HepG2 (cell line): ENCODE results near the gene HMCN2. TPM values are rescaled to one million over a fixed set of nuclear protein-coding genes. Genes with fewer than 3 reads are reported as not detected.
A peak's percentile ranks its signal among the peaks of the same experiment; 100 is the strongest.

Experiments used
- ATAC-seq: fragments of 200-7000 bp; cut with Tn5 transposase; 3 replicates; pipeline ENCODE4 v1.9.1; 2020; ENCODE audit warnings: mild to moderate bottlenecking, moderate library complexity
- BruUV-seq: library from RNA; stranded (reverse); fragments of 400-500 nt; replicated peaks from 2 replicates; lab custom pipeline; 2021; lab: Mats Ljungman, UMichigan
- CTCF ChIA-PET: fragments of 300-600 bp; formaldehyde crosslinking; extraction: SDS; loops from one replicate; lab custom pipeline; 2021; ENCODE audit warnings: low total read pairs, inconsistent platforms, low intra/inter-chr PET ratio; lab: Yijun Ruan, JAX
- POLR2A ChIA-PET: fragments of 350-600 bp; sonication (Branson Sonifier 250); formaldehyde crosslinking; loops from one replicate; lab custom pipeline; 2020; ENCODE audit warnings: antibody characterized with exemption, inconsistent platforms; lab: Yijun Ruan, JAX
- DNase-seq: peaks from one replicate; pipeline ENCODE4 v3.0.0-alpha.2; 2015; ENCODE audit warnings: low spot score
- FAIRE-seq: peaks from 3 replicates; lab custom pipeline; 2011; peaks lifted over from hg19 to GRCh38; lab: Jason Lieb, UNC
- H2AFZ ChIP-seq: one replicate; pipeline ENCODE4 v1.6.1; 2011; ENCODE audit warnings: low read length, inconsistent platforms
- H3K27ac ChIP-seq: fragments of 300-600 bp; 3 replicates; pipeline ENCODE4 v1.8.0; 2011; ENCODE audit warnings: mixed run types, mild to moderate bottlenecking, mixed read lengths, low read length, inconsistent platforms; ENCODE audit not compliant: insufficient read depth; ENCODE audit errors: extremely low read length
- H3K27me3 ChIP-seq, 2 experiments: fragments of 200-600 bp in 1 of 2; 2 replicates in 1 of 2; 3 replicates in 1 of 2; pipeline versions ENCODE4 v1.6.0 to v1.8.0; 2011; ENCODE audit warnings: low read length in 2 of 2, mild to moderate bottlenecking in 2 of 2, moderate library complexity in 2 of 2, inconsistent platforms in 1 of 2; ENCODE audit not compliant: insufficient read depth in 2 of 2, control insufficient read depth in 1 of 2
- H3K36me3 ChIP-seq, 2 experiments: fragments of 200-600 bp in 1 of 2; replicated peaks in 1 of 2; 2 replicates in 1 of 2; 3 replicates in 1 of 2; pipeline versions ENCODE4 v1.5.1 to v1.8.0; 2011; ENCODE audit warnings: low read length in 2 of 2, inconsistent platforms in 1 of 2; ENCODE audit not compliant: insufficient read depth in 2 of 2, control insufficient read depth in 1 of 2
- H3K4me1 ChIP-seq: 2 replicates; pipeline ENCODE4 v1.5.1; 2012; ENCODE audit warnings: low read length, inconsistent platforms; ENCODE audit not compliant: insufficient read depth
- H3K4me2 ChIP-seq: 2 replicates; pipeline ENCODE4 v1.6.0; 2011; ENCODE audit warnings: low read depth, low read length, inconsistent platforms
- H3K4me3 ChIP-seq, 3 experiments: fragments of 200-600 bp in 1 of 3; sonication (generic), shearing (Covaris generic) in 1 of 3; replicated peaks in 1 of 3; 2 replicates each; pipeline ENCODE4 v1.5.1; 2011 to 2016; ENCODE audit warnings: low read length in 3 of 3, inconsistent platforms in 2 of 3, low read depth in 2 of 3, mild to moderate bottlenecking in 2 of 3, control low read depth in 1 of 3, mixed read lengths in 1 of 3; ENCODE audit not compliant: insufficient read depth in 1 of 3
- H3K79me2 ChIP-seq: one replicate; pipeline ENCODE4 v1.6.1; 2011; ENCODE audit warnings: low read length, inconsistent platforms; ENCODE audit not compliant: insufficient read depth
- H3K9ac ChIP-seq: 2 replicates; pipeline ENCODE4 v1.6.0; 2011; ENCODE audit warnings: mild to moderate bottlenecking, low read depth, low read length, inconsistent platforms; ENCODE audit not compliant: insufficient read depth
- H3K9me3 ChIP-seq: 2 replicates; pipeline ENCODE4 v1.5.1; 2012; ENCODE audit warnings: mild to moderate bottlenecking, low read length
- H4K20me1 ChIP-seq: 2 replicates; pipeline ENCODE4 v1.6.0; 2011; ENCODE audit warnings: inconsistent platforms, mild to moderate bottlenecking, low read length, moderate library complexity; ENCODE audit not compliant: insufficient read depth
- BRCA1 ChIP-seq: sonication (generic); formaldehyde crosslinking; IDR thresholded peaks from 2 replicates; pipeline ENCODE4 v1.4.0; 2020; ENCODE audit warnings: missing genetic modification reagents
- ETV6 ChIP-seq: sonication (generic); formaldehyde crosslinking; conservative IDR thresholded peaks from 2 replicates; pipeline ENCODE4 v1.4.0; 2020; ENCODE audit warnings: missing genetic modification reagents
- HMGXB4 ChIP-seq, 2 experiments: sonication (generic) in 1 of 2; formaldehyde crosslinking in 1 of 2; IDR thresholded peaks; 2 replicates each; pipeline versions ENCODE4 v1.4.0 to v1.6.1; 2018 to 2020; ENCODE audit warnings: missing genetic modification reagents in 2 of 2, borderline replicate concordance in 1 of 2, low read depth in 1 of 2, mild to moderate bottlenecking in 1 of 2, missing biosample characterization in 1 of 2
- MYPOP ChIP-seq: sonication (generic); formaldehyde crosslinking; IDR thresholded peaks from 2 replicates; pipeline ENCODE4 v1.8.1; 2023; ENCODE audit warnings: mild to moderate bottlenecking, moderate library complexity, missing genetic modification reagents
- PCBP2 ChIP-seq: fragments of 200-400 bp; formaldehyde crosslinking; optimal IDR thresholded peaks from 2 replicates; pipeline ENCODE3; 2018; ENCODE audit warnings: low read length, low read depth; ENCODE audit not compliant: poor library complexity, severe bottlenecking
- ZFY ChIP-seq: sonication (generic); formaldehyde crosslinking; IDR thresholded peaks from 2 replicates; pipeline ENCODE4 v1.4.0; 2020; ENCODE audit warnings: missing genetic modification reagents
- ZNF430 ChIP-seq: sonication (generic); formaldehyde crosslinking; IDR thresholded peaks from 2 replicates; pipeline ENCODE4 v1.9.0; 2021; ENCODE audit warnings: mild to moderate bottlenecking, missing genetic modification reagents
- ZNF44 ChIP-seq: sonication (generic); formaldehyde crosslinking; IDR thresholded peaks from 2 replicates; pipeline ENCODE4 v1.5.1; 2020; ENCODE audit warnings: mild to moderate bottlenecking, missing genetic modification reagents
- ZNF703 ChIP-seq: sonication (generic); formaldehyde crosslinking; IDR thresholded peaks from 2 replicates; pipeline ENCODE4 v1.5.1; 2020; ENCODE audit warnings: missing genetic modification reagents, mild to moderate bottlenecking, moderate library complexity, borderline replicate concordance
- WGBS: methylation state at CpG from one replicate; pipeline ENCODE4 v1.1.6; 2017; ENCODE audit warnings: low lambda C conversion rate; 5-methylcytosine and 5-hydroxymethylcytosine counted together
- in situ Hi-C: cut with HindIII; loops from 2 replicates; pipeline ENCODE4 v1.10.0; 2017; ENCODE audit warnings: low pct_unique_long_range_greater_than_20kb; ENCODE audit not compliant: extremely low pct_ligation_motif_present
- intact Hi-C: fragments of 100-400 bp; cut with micrococcal nuclease; formaldehyde crosslinking; loops from one replicate; pipeline ENCODE4 v1.10.0; 2022; ENCODE audit not compliant: unreplicated experiment
- polyA plus RNA-seq, 8 experiments: library from polyadenylated mRNA; depleted of rRNA in 3 of 8; stranded (reverse) in 7 of 8; unstranded in 1 of 8; fragments of >200 nt; fragmentation: Illumina TruSeq in 4 of 8; extraction: Trizol in 4 of 8; gene quantifications; 2 replicates each; pipeline versions ENCODE4 v1.2.1 to v1.2.3, GENCODE V29; 2011 to 2016; ENCODE audit warnings: low read depth in 4 of 8, missing spikeins in 1 of 8, mixed read lengths in 1 of 8; ENCODE audit not compliant: insufficient read depth in 1 of 8
- total RNA-seq, 5 experiments: library from RNA; depleted of rRNA; stranded (reverse); fragments of >200 nt; fragmentation: Illumina TruSeq; extraction: Trizol; gene quantifications; 2 replicates each; pipeline ENCODE4 v1.2.3, GENCODE V29; 2016; ENCODE audit warnings: low read depth in 1 of 5

HMCN2 gene
- total and polyA plus RNA-seq, 2 of the 13 experiments (the other 11 are each of a cell fraction or from before 2014, with no cell fraction given), result 0.09 TPM; not detected in 1

- Histone ChIP-seq H4K20me1 (no peaks in the 10 kb centered on the region), H3K36me3 (no peaks in the 10 kb centered on the region), H3K27ac (no peak overlapping the region), H3K4me1 (peaks cover 39% of the 10 kb centered on the region), H3K4me2 (no peak overlapping the region), H3K9me3 (no peaks in the 10 kb centered on the region), H3K4me3 (no peak overlapping the region), H3K9ac (no peak overlapping the region), H3K27me3 (peaks cover 6 to 70% of the 10 kb centered on the region in 2 experiments; a peak in 4 of 5 replicates), H3K79me2 (no peaks in the 10 kb centered on the region), H2AFZ (no peak overlapping the region)
- intact Hi-C loops, result no loop called here
- WGBS, result 23% methylated on average over 20 of the region's 41 CpGs
- CTCF ChIA-PET, result no interaction called here
- ATAC-seq, result peak; percentile 20; the same call in 2 of the 3 replicates
- in situ Hi-C loops, result no loop called here
- BruUV-seq, result no TSS peak
- no peak for FAIRE-seq
- no peak for DNase-seq
- TF ChIP-seq PCBP2, result no peak
- no peak for TF ChIP-seq ZNF430 (CRISPR knock-in tag)
- TF ChIP-seq BRCA1, result no peak
- no peak for TF ChIP-seq HMGXB4 (CRISPR knock-in tag; IDR thresholded peaks at IDR 0.05; ENCODE audit: borderline replicate concordance in 1 of 2, low read depth in 1 of 2)
- TF ChIP-seq MYPOP (CRISPR knock-in tag), result no peak
- TF ChIP-seq ETV6 (CRISPR knock-in tag), result no peak
- TF ChIP-seq ZNF44 (CRISPR knock-in tag), result no peak
- TF ChIP-seq ZFY (CRISPR knock-in tag), result no peak
- no peak for TF ChIP-seq ZNF703 (CRISPR knock-in tag)
- POLR2A ChIA-PET, result no interaction called here
Observed at GRCh38 chr9:130266236-130267098, 907 bp downstream of the HMCN2 start.
